ENCODE data around the gene SLC24A3. TPM values are rescaled to one million over a fixed set of nuclear protein-coding genes. Genes with fewer than 3 reads are reported as not detected.

Gene SLC24A3
- total RNA-seq, 1 donor from 2014 or later = 0.79 TPM

DNA sequence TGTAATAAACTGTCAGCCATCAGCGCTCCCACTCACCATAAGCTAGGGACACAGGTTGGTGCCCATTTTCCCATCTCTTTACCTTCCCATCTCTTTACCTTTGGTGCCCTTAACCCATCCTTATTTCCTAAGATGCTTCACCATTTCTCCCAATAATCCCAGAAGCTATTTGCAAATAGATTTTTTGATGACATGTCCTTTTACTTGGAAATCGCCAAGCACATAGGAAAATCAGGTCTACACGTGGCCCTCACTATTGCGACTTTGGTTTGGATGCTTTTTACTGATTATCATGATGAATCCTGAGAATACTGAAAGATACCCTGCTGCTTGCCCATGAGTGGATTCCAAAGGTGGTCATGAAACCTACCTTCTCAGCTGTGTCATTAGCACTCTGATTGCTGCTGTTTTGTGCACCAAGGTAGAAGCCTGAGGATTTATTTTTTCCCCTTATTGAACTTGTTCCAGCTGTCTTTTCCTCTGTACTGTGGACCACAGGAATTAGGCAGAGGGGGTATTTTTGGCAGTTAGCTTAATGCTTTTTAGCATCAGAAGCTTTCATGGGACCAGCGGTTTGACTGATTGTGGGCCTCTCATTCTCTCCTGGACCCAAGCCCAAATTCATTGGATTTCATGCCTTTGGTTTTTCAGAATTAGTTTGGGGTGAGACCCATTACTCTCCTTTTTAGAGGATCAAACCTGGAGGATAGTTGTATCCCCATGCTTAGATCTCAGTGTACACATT is 316.0 kb downstream of the SLC24A3 start:
- H3K4me1 ChIP-seq (ENCODE audit: insufficient read depth, low read length) = no peaks in the 10 kb centered on the region
- Mint-ChIP-seq H3K27me3 (ENCODE audit: low read depth, unreplicated experiment) (peaks cover 17% of the 10 kb centered on the region), H3K4me3 (ENCODE audit: unreplicated experiment) (no peak overlapping the region), H3K27ac (ENCODE audit: unreplicated experiment) (no peak overlapping the region), H3K9me3 (ENCODE audit: unreplicated experiment) (peaks cover 4% of the 10 kb centered on the region), H3K36me3 (ENCODE audit: low read depth, unreplicated experiment) (no peaks in the 10 kb centered on the region), H3K4me1 (ENCODE audit: low read depth, unreplicated experiment) (no peaks in the 10 kb centered on the region)
- no peaks in the 10 kb centered on the region for H4K20me1 ChIP-seq (ENCODE audit: insufficient read depth, low read length)
- H3K9me3 ChIP-seq (ENCODE audit: insufficient read depth, low read depth, low read length) = peaks cover 3% of the 10 kb centered on the region
- no peaks in the 10 kb centered on the region for H3K36me3 ChIP-seq (ENCODE audit: insufficient read depth, low read length)
- DNase-seq (ENCODE audit: low read depth) (no peak), FAIRE-seq (no peak)
- H3K27ac ChIP-seq (ENCODE audit: low read depth, low read length) = no peak overlapping the region
- H2AFZ ChIP-seq (ENCODE audit: low read depth, low read length) = no peak overlapping the region
- H3K4me2 ChIP-seq (ENCODE audit: low read length) = no peak overlapping the region
- no peaks in the 10 kb centered on the region for H3K79me2 ChIP-seq (ENCODE audit: insufficient read depth, low read length)
- H3K27me3 ChIP-seq (ENCODE audit: insufficient read depth, low read length) = no peaks in the 10 kb centered on the region
- no peak overlapping the region for H3K4me3 ChIP-seq (ENCODE audit: insufficient read depth, low read depth, low read length)
- H3K9ac ChIP-seq (ENCODE audit: low read length) = no peak overlapping the region
- TF ChIP-seq, protein P1, sequence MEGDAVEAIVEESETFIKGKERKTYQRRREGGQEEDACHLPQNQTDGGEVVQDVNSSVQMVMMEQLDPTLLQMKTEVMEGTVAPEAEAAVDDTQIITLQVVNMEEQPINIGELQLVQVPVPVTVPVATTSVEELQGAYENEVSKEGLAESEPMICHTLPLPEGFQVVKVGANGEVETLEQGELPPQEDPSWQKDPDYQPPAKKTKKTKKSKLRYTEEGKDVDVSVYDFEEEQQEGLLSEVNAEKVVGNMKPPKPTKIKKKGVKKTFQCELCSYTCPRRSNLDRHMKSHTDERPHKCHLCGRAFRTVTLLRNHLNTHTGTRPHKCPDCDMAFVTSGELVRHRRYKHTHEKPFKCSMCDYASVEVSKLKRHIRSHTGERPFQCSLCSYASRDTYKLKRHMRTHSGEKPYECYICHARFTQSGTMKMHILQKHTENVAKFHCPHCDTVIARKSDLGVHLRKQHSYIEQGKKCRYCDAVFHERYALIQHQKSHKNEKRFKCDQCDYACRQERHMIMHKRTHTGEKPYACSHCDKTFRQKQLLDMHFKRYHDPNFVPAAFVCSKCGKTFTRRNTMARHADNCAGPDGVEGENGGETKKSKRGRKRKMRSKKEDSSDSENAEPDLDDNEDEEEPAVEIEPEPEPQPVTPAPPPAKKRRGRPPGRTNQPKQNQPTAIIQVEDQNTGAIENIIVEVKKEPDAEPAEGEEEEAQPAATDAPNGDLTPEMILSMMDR (IDR thresholded peaks at IDR 0.05; ENCODE audit: insufficient read depth, low read depth, low read length) = no peak
- no peak for TF ChIP-seq EZH2 (IDR thresholded peaks at IDR 0.05; ENCODE audit: insufficient read depth, low read length)

DNA sequence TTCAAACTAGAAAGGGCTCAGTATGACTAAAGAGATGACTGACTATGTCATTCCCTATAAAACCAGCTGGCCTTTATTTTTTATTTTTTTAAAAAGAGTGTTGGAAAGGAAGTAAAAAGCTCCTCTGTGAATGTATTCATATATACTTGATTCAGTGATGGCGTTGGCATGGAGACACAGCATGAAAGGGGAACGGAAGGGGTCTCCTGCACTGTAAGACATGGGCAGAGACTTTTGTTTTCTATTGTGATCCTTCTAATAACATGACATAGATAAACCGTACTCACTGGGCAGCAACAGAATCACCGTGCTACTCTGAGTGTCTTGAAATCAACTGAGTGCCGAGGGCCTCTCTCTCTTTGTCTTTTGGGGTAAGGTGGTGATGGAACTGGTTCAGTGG is 317.6 kb downstream of the SLC24A3 start:
- H3K4me1 Mint-ChIP-seq (ENCODE audit: low read depth, unreplicated experiment) = no peaks in the 10 kb centered on the region
- Histone ChIP-seq H3K9ac (ENCODE audit: low read length) (no peak overlapping the region), H3K9me3 (ENCODE audit: insufficient read depth, low read depth, low read length) (peaks cover 3% of the 10 kb centered on the region), H4K20me1 (ENCODE audit: insufficient read depth, low read length) (no peaks in the 10 kb centered on the region), H2AFZ (ENCODE audit: low read depth, low read length) (no peak overlapping the region), H3K27me3 (ENCODE audit: insufficient read depth, low read length) (no peaks in the 10 kb centered on the region), H3K4me2 (ENCODE audit: low read length) (no peak overlapping the region), H3K4me1 (ENCODE audit: insufficient read depth, low read length) (no peaks in the 10 kb centered on the region), H3K4me3 (ENCODE audit: insufficient read depth, low read depth, low read length) (no peak overlapping the region), H3K27ac (ENCODE audit: low read depth, low read length) (no peak overlapping the region), H3K36me3 (ENCODE audit: insufficient read depth, low read length) (no peaks in the 10 kb centered on the region), H3K79me2 (ENCODE audit: insufficient read depth, low read length) (no peaks in the 10 kb centered on the region)
- H3K27me3 Mint-ChIP-seq (ENCODE audit: low read depth, unreplicated experiment) = peaks cover 18% of the 10 kb centered on the region
- no peak for DNase-seq (ENCODE audit: low read depth)
- no peak overlapping the region for H3K4me3 Mint-ChIP-seq (ENCODE audit: unreplicated experiment)
- TF ChIP-seq, protein P1 (IDR thresholded peaks at IDR 0.05; ENCODE audit: insufficient read depth, low read depth, low read length) = no peak
- TF ChIP-seq EZH2 (IDR thresholded peaks at IDR 0.05; ENCODE audit: insufficient read depth, low read length) = no peak
- no peak overlapping the region for H3K27ac Mint-ChIP-seq (ENCODE audit: unreplicated experiment)
- no peak for FAIRE-seq
- H3K36me3 Mint-ChIP-seq (ENCODE audit: low read depth, unreplicated experiment) = no peaks in the 10 kb centered on the region
- H3K9me3 Mint-ChIP-seq (ENCODE audit: unreplicated experiment) = peaks cover 2% of the 10 kb centered on the region

DNA sequence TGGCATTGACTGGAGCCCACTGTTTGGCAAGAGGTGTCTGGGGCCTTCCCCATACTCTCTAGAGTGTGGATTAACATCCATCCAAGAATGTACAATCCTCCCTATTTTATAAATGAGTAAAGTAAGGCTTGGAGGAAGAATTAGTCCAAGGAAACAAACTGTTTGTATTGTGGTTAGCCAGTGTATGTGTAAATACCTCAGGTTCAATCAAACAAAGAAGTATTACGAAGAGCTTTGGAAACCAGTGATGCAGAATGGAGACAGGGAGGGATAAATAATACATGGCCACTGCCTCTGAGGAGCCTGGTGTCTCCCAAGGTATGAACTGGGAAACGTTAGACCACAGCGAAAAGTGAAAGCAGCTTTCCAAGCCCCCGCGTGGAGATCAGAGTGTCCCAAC is 319.0 kb downstream of the SLC24A3 start:
- no peak overlapping the region for H3K4me3 Mint-ChIP-seq (ENCODE audit: unreplicated experiment)
- Histone ChIP-seq H3K36me3 (ENCODE audit: insufficient read depth, low read length) (no peaks in the 10 kb centered on the region), H2AFZ (ENCODE audit: low read depth, low read length) (no peak overlapping the region), H3K27ac (ENCODE audit: low read depth, low read length) (no peak overlapping the region), H3K79me2 (ENCODE audit: insufficient read depth, low read length) (no peaks in the 10 kb centered on the region), H3K4me3 (ENCODE audit: insufficient read depth, low read depth, low read length) (no peak overlapping the region), H3K4me1 (ENCODE audit: insufficient read depth, low read length) (no peaks in the 10 kb centered on the region), H3K27me3 (ENCODE audit: insufficient read depth, low read length) (no peaks in the 10 kb centered on the region), H3K4me2 (ENCODE audit: low read length) (no peak overlapping the region), H3K9me3 (ENCODE audit: insufficient read depth, low read depth, low read length) (peaks cover 3% of the 10 kb centered on the region), H3K9ac (ENCODE audit: low read length) (no peak overlapping the region), H4K20me1 (ENCODE audit: insufficient read depth, low read length) (no peaks in the 10 kb centered on the region)
- TF ChIP-seq EZH2 (IDR thresholded peaks at IDR 0.05; ENCODE audit: insufficient read depth, low read length) = no peak
- TF ChIP-seq, protein P1 (IDR thresholded peaks at IDR 0.05; ENCODE audit: insufficient read depth, low read depth, low read length) = no peak
- no peak for DNase-seq (ENCODE audit: low read depth)
- peaks cover 10% of the 10 kb centered on the region for H3K27me3 Mint-ChIP-seq (ENCODE audit: low read depth, unreplicated experiment)
- no peaks in the 10 kb centered on the region for H3K36me3 Mint-ChIP-seq (ENCODE audit: low read depth, unreplicated experiment)
- peaks cover 3% of the 10 kb centered on the region for H3K9me3 Mint-ChIP-seq (ENCODE audit: unreplicated experiment)
- H3K27ac Mint-ChIP-seq (ENCODE audit: unreplicated experiment) = no peak overlapping the region
- no peaks in the 10 kb centered on the region for H3K4me1 Mint-ChIP-seq (ENCODE audit: low read depth, unreplicated experiment)
- FAIRE-seq = no peak

All from astrocyte (in vitro differentiated cells and primary cell).